ENCODE measurements around the gene CFAP74.
A peak's percentile ranks its signal among the peaks of the same experiment; 100 is the strongest.

The CFAP74 gene

GRCh38 chr1:2003541-2004131, at the start of gene CFAP74:
TSS of gene CFAP74 (minus strand) at chr1:2003786. CDS start at chr1:1990956, 12,830 bp downstream.
- DNase-seq, result peak; percentile 71 to 84 (median 75)

GRCh38 chr1:2053217-2053616, 49.6 kb upstream of the CFAP74 start:
- DNase-seq, result no peak

- DNase-seq, result no peak
Measured at GRCh38 chr1:2052756-2053155, 49.2 kb upstream of the CFAP74 start.

- no peak for DNase-seq
Measured at GRCh38 chr1:2052054-2052679, 48.6 kb upstream of the CFAP74 start.

- DNase-seq, result no peak
Measured at GRCh38 chr1:2050793-2051682, 47.5 kb upstream of the CFAP74 start.

GRCh38 chr1:2050461-2050792, 46.8 kb upstream of the CFAP74 start:
- DNase-seq, result peak in 2 of 3 experiments; percentile 78 to 85

- DNase-seq, result peak; percentile 93 to 98 (median 94)
Measured at GRCh38 chr1:2049718-2050431, 46.3 kb upstream of the CFAP74 start, which contains the start of gene PRKCZ. TSS of gene PRKCZ (plus strand) at chr1:2050411. CDS start at chr1:2050631, 220 bp downstream.

GRCh38 chr1:2049225-2049717, 45.7 kb upstream of the CFAP74 start:
- DNase-seq, result peak; percentile 26 to 74 (median 60)

- DNase-seq, result no peak
Measured at GRCh38 chr1:2047749-2048729, 44.5 kb upstream of the CFAP74 start.

GRCh38 chr1:2046953-2047748, 43.6 kb upstream of the CFAP74 start:
- no peak for DNase-seq

- DNase-seq, result peak; percentile 35 to 62 (median 46)
Measured at GRCh38 chr1:2046174-2046917, 42.8 kb upstream of the CFAP74 start.

GRCh38 chr1:2045468-2046173, 42.0 kb upstream of the CFAP74 start:
- no peak for DNase-seq

- DNase-seq, result peak; percentile 44 to 63 (median 62)
Measured at GRCh38 chr1:2044510-2045319, 41.1 kb upstream of the CFAP74 start.

GRCh38 chr1:2043886-2044285, 40.3 kb upstream of the CFAP74 start:
- no peak for DNase-seq

GRCh38 chr1:2042830-2043773, 39.5 kb upstream of the CFAP74 start:
- peak in 1 of 3 experiments; percentile 8 for DNase-seq

GRCh38 chr1:2041887-2042286, 38.3 kb upstream of the CFAP74 start:
- no peak for DNase-seq

- no peak for DNase-seq
Measured at GRCh38 chr1:2041305-2041704, 37.7 kb upstream of the CFAP74 start.

All from NCI-H1417 (cell line).